ENCODE measurements around the gene DCAF12. TPM values are rescaled to one million over a fixed set of nuclear protein-coding genes. Genes with fewer than 3 reads are reported as not detected.

The DCAF12 gene
- total and polyA plus RNA-seq, 2 of the 13 experiments (the other 11 are each of a cell fraction or from before 2014, with no cell fraction given) = 26.8 to 37.4 TPM

GRCh38 chr9:34072868-34073590, 53.5 kb downstream of the DCAF12 start (continued):
- no peak for TF ChIP-seq MLXIP (CRISPR knock-in tag; IDR thresholded peaks at IDR 0.05; ENCODE audit: borderline replicate concordance)
- TF ChIP-seq THAP11 (CRISPR knock-in tag; IDR thresholded peaks at IDR 0.05) = peak; percentile 60
- no peak for TF ChIP-seq SMC3 (IDR thresholded peaks at IDR 0.05; ENCODE audit: low read length)
- TF ChIP-seq MAF1 (CRISPR knock-in tag; IDR thresholded peaks at IDR 0.05; ENCODE audit: borderline replicate concordance) = no peak
- TF ChIP-seq ZNF720 (CRISPR knock-in tag; IDR thresholded peaks at IDR 0.05) = no peak

- ChIA-PET POLR2A (interaction anchor here (1.1 to 3.0 kb wide), 7 partner anchors 15 to 251 kb away, joined by 3 to 63 read pairs (median 4); partner anchors contain the start of genes UBAP1 and UBAP2), CTCF (ENCODE audit: low intra/inter-chr PET ratio, low total read pairs) (no interaction called here)
- TSS peak; percentile 96 for BruUV-seq (replicated peaks)
- Histone ChIP-seq H3K27ac (ENCODE audit: extremely low read length, insufficient read depth, low read length) (peak overlapping the region; percentile 69), H3K79me2 (ENCODE audit: insufficient read depth, low read length) (no peaks in the 10 kb centered on the region), H3K4me1 (ENCODE audit: insufficient read depth, low read length) (peaks cover 49% of the 10 kb centered on the region), H3K4me2 (ENCODE audit: low read depth, low read length) (peak overlapping the region; percentile 87), H2AFZ (ENCODE audit: low read length) (peak overlapping the region; percentile 58), H3K4me3 (replicated peaks in 1 of 3; ENCODE audit: insufficient read depth in 1 of 3, low read depth in 2 of 3, low read length in 3 of 3) (peak overlapping the region in 2 of 3 experiments; percentile 17 to 57; a peak in 4 of 6 replicates), H3K36me3 (replicated peaks in 1 of 2; ENCODE audit: control insufficient read depth in 1 of 2, insufficient read depth in 2 of 2, low read length in 2 of 2) (no peaks in the 10 kb centered on the region), H3K27me3 (ENCODE audit: control insufficient read depth in 1 of 2, insufficient read depth in 2 of 2, low read length in 2 of 2) (no peaks in the 10 kb centered on the region), H3K9me3 (ENCODE audit: low read length) (no peaks in the 10 kb centered on the region), H3K9ac (ENCODE audit: insufficient read depth, low read depth, low read length) (peak overlapping the region; percentile 48), H4K20me1 (ENCODE audit: insufficient read depth, low read length) (no peaks in the 10 kb centered on the region)
- DNase-seq (ENCODE audit: low spot score) = no peak
- 29% methylated on average over 2 of the region's 2 CpGs for WGBS (ENCODE audit: low lambda C conversion rate)
- TF ChIP-seq HNF4G (IDR thresholded peaks at IDR 0.05; ENCODE audit: borderline replicate concordance, low read depth, low read length) (no peak), HNF4G (CRISPR knock-in tag; IDR thresholded peaks at IDR 0.05; ENCODE audit: borderline replicate concordance, low read depth) (no peak), DMAP1 (CRISPR knock-in tag; IDR thresholded peaks at IDR 0.05) (peak; percentile 14; the same call in 1 of the 2 replicates)
- peak; percentile 3; the same call in 2 of the 3 replicates for ATAC-seq
- in situ Hi-C loops (cut with HindIII; ENCODE audit: extremely low pct_ligation_motif_present, low pct_unique_long_range_greater_than_20kb) (no loop called here), intact Hi-C loops (cut with micrococcal nuclease; ENCODE audit: unreplicated experiment) (loop anchor here (5.0 kb wide), 1 partner anchor 130 kb away; no protein-coding TSS in a partner anchor)
- no peak for FAIRE-seq
These were observed 54.1 kb downstream of the DCAF12 start for GRCh38 chr9:34072410-34072809.
